HG03565 (cell line): ENCODE measurements around the gene MARCHF3.
"Not testable (repeated sequence)": the region's sequence is repeated elsewhere in the genome, so short reads cannot be mapped to it uniquely, and the experiment has no call there.

ENCODE experiments used
- ATAC-seq: cut with Tn5 transposase; IDR thresholded peaks from one replicate; pipeline ENCODE4 v1.9.1; 2021; ENCODE audit warnings: mild to moderate bottlenecking, moderate library complexity; ENCODE audit not compliant: unreplicated experiment

The MARCHF3 gene

DNA sequence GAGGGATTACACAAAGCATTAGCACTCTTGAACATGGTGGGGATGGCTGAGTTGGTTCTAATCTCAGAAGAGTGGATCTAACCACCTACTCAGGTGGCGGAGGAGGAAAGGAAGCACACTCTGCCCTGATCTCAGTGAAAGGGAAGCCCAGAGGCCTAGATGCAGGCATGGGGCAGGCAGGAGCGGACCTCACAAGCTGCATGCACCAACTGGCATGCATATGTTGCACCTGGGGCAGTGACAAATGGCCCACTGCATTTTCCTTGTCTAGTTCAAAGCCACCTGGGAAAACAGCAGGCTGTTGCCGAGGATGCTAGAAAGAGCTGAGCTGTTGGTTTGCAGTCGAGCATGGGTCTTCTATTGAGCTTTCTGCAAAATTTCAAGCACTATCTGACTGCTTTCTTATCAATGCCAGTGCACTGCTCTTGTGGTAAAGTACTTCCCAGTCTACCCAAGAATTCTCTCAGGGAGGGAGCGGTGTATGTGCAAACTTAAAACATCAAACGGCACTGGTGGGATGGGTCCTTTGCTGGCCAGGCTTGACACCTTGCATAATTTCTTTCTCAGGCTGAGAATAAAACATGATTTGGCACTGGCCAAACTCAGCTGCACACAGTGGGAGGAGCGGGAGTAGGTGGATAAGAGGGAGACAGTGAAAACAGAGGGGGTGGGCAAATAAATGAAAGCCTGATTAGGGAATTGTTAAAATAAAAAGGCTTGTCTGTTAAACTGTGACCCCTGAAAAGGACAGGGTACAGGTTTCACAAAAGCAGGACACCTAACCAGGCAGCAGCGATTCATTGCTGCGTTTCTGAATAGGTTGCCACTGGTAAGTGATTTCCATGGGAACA, 108.9 kb downstream of the MARCHF3 start:
- no peak for ATAC-seq

DNA sequence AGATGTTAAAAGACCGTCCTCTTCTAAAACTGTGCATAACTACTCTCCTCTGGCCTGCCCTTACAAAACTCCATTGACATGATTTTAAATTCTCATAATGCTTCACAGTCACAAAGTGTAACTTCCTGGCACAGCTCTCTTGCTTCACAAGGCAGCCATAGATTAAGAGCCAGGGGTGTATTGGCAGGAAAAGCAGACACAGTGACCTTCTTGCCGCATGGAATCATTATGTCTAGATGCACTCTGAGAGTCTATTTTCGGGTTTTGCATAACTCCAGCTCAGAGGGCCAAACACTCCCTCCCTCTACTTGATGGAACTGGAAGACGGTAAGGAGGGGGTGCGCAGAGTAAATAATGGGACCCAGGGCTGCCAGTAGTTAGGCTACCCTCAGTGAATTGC, 110.1 kb downstream of the MARCHF3 start:
- no peak for ATAC-seq

DNA sequence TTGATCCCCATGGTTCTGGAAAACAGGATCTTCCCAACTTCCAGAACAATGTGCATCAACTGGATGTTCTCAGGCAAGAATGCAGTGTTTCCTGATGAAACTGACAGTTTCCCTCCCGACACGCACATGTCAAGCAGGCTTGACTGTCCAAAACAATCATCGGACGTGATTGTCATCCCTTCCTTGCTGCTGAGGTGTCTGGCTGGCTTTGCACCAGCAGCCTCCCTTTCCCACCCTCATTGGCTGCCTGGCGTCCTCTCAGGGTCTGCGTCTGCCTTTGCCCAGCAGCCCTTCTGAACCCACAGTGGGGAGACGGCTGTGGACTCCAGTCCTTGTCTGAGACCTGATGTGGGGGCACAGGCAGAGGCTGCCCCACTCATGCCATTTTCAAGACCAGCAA, 110.8 kb downstream of the MARCHF3 start:
- no peak for ATAC-seq

DNA sequence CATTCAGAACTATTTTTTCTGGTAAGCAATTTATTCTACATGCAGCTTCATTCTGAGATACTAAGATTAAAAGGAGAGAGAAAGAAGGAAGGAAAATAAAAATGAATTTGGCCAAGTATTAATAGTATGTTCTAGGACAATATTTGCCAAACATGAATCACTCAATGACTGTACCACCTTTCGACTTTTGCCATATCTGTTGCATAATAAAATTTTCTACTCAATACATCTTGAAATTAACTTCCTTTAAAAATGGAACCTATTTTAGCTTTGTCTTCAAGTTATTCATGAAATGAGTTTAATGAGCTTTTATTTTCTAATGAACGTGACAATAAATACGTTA, 111.8 kb downstream of the MARCHF3 start:
- no peak for ATAC-seq

DNA sequence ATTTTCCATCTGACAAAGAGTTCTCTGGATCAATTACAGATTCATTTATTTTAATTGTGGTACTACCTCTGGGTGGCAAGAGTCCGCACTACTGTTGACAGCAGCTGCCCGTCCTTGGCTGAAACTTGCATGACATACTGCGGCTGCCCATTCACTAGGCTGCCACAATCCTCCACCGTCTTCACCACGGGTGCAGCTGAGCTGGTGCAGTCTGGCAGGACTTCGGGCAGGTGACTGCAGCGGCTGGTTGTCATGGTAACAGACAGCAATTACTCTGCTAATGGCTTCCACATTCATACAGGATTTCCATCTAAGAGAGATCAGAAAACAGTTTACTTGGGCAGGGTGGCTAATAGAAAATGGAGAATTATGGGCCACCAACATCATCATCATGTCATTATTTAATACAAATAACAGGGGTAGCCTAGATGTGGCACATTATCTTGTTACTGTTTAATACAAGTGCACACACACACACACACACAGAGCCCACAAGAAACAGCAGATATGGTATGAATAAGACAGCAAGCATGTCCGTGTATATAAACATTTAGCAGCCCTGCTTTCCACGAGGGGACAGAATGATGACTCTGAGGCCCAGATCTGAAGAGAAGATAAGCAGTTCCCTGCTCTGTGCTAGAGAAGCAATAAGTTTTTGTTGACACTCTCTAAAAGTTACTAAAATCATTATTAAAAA, 112.3 kb downstream of the MARCHF3 start:
- no peak for ATAC-seq

DNA sequence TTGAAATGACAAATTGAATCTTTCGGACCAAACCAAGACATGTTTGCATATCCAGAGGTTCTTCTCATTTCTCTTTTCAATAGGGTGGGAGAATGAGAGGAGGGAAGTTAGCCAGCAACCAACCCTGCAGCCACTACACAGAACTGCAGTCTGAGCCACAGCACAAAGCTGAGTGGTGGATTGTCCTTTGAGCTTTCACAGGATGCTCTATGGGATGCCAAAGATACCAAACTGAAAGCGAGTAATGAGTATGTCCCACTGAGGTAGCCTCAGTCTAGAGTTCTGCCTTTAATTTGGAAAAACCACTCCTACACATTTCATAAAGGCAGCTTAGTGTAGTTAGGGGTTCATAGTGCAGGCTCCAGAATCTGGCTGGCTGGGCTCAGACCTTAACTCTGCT, 114.9 kb downstream of the MARCHF3 start:
- no peak for ATAC-seq

DNA sequence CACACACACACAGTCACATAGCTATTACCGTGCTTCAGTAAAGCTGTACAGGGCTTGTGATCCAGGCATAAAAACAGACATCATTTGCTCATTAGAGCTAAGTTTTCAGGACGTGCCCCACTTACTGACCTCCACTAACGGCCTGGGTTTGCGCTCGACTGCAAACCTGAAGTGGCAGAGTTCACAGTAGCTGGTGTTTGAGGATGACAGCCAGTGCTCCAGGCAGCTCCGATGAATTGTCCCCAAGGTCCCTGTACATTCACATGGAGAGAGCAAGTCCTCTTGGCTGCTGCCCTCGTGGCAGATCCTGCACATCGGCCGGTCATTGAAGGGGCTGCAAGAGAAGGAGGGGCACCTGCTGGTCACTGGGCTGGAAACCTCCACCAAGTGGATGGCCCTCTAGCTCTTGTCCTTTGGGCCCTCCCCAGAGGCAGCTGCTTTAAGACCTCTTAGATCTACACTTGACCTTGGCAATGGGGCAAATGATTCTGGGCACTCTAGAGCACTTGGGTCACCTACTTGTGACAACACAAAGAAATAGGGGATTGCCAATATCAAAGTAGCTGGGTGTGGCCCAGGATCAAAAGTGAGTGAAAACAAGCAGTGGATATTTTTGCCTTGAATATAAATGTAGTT, 115.4 kb downstream of the MARCHF3 start:
- ATAC-seq = no peak

DNA sequence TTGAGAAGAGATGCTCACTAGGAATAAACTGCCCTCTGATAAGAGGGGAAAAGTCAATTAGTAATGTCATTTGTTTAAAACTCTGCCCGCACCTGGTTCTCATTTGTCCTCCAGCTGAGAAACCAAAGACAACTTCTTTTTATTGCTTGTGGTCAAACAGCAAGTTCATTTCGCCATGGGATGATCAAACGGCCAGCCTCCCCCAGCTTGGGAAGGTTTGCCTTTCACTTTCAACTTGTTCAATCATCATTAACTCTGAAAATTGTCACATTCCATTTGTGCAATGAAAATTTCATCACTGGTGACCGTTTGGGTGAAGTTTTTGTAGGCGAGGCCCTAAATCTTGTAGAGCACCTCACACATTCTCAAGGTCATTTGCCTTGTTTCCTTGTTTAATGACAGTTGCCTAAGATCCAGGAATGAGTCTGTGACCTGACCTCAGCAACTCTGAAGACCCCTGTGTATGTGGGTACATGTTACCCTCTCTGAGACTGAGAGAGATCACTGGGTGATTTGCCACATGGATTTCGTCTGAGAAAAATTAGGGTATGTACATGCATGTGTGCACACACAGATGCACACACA, 117.7 kb downstream of the MARCHF3 start:
- no peak for ATAC-seq

DNA sequence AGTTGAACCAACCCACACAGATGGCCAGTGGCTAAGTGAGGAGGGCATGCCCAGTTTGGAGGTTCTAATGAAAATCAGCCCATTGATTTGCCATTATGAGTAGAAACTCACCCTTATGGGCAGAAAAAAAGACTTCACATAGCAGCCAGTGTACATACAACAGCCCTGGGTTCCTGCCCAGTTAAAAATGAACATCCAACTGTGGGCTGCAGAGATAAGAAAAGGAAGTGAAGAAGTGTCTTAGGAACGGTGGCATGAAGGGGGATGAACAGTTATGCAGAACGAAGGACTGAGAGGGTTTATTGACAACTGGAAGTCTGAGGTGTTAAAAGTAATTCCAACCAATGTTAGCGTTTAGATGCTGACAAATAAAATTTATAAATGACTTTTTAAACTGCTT, 118.4 kb downstream of the MARCHF3 start:
- no peak for ATAC-seq

DNA sequence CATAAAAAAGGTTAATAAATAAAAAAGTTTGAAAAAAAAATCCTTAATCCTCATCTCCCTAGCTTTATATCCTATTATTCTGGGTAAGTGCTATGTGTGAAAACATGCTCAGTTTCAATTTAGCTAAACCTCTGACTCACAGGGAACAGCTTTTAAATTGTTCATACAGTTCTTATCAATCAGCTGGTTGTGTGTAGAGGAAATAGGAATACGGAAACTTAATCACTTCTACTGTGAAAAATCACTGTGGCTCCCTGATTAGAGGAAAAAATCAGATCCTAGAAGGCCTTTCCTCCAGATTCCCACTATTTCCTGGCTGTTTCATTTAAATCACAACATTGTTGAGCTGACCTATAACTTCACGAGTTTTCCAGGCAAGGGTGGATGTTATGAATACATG, 120.5 kb downstream of the MARCHF3 start:
- no peak for ATAC-seq

DNA sequence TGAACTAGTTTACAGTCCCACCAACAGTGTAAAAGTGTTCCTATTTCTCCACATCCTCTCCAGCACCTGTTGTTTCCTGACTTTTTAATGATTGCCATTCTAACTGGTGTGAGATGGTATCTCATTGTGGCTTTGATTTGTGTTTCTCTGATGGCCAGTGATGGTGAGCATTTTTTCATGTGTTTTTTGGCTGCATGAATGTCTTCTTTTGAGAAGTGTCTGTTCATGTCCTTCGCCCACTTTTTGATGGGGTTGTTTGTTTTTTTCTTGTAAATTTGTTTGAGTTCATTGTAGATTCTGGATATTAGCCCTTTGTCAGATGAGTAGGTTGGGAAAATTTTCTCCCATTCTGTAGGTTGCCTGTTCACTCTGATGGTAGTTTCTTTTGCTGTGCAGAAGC, 126.0 kb downstream of the MARCHF3 start:
- not testable (repeated sequence) for ATAC-seq

DNA sequence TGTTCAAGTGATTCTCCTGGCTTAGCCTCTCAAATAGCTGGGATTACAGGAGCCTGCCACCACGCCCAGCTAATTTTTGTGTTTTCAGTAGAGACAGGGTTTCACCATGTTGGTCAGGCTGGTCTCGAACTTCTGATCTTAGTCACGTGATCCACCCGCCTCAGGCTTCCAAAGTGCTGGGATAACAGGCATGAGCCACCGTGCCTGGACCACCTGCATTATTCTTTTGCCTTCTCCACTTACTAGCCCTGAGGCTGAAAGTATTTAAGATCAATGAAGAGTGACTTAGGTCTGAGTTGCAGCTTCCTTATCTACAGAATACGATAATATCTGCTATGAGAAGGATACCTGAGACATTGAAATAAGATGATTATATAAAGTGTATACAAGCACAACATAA, 129.6 kb downstream of the MARCHF3 start:
- ATAC-seq = no peak

DNA sequence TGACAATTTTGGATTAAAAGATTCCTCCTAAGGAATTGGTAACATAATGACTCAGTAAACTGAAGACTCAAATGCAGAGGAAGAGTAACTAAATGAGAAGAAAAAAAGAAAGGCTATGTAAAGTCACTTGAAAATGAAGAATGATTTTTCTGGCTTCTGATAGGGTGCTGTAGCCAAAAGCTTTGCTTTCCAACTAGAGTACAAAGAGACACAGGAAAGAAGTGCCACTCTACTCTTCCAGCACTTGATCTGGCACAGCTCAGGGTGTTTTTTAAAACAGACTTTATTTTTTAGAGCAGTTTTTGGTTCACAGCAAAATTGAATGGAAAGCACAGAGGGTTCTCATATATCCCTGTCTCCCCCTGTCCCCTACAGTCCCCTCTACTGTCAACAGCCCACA, 130.9 kb downstream of the MARCHF3 start:
- ATAC-seq = no peak

DNA sequence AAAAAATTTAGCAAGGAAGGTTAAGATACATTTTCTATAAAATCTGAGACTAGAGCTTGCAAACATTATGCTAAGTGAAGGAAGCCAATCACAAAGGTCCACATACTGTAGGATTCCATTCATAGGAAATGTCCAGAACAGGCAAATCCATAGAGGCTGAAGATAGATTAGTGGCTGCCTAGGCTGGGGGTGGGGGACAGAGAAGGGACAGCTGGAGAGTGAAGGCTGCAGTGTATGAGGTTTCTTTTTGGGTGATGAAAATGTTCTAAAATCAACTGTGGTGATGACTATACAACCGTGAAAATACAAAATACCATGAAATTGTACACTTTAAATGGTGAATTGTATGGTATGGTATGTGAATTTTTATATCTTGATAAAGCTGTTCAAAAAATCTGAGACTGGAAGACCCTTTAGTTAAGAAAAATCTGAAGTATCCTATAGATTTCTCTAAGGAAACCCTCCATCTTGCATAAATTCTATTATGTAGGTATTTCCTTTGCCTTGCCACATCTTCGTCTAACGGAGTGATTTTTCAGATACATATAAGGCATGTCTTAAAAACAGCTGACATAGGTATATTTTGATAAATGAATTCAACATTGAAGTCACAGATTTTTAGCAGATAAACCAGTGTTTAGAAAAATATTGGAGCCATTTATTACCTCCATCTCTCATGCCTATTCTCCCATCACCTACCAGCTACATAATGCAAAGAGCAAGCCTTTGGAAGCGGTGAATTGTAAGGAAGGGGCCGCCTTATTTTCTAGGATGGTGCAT, 132.3 kb downstream of the MARCHF3 start:
- no peak for ATAC-seq

DNA sequence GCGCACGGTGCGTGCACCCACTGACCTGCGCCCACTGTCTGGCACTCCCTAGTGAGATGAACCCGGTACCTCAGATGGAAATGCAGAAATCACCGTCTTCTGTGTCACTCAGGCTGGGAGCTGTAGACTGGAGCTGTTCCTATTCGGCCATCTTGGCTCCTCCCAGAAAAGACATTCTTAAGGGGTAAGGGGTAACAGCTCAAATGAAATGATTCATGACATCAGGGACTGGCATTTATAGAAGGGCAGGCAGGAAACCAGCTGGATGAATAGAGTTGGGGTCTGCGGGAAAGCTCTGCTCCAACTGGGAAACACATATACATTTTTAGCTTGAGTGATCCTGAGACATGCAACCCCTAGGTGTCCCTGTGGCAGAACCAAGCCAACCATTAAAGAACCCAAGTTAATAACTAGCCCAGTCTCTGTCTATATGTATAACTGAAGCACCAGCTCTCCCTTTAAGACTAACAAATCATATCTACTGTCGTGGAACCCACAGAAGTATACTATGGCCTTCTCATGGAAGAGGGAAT, 134.1 kb downstream of the MARCHF3 start:
- ATAC-seq = no peak

DNA sequence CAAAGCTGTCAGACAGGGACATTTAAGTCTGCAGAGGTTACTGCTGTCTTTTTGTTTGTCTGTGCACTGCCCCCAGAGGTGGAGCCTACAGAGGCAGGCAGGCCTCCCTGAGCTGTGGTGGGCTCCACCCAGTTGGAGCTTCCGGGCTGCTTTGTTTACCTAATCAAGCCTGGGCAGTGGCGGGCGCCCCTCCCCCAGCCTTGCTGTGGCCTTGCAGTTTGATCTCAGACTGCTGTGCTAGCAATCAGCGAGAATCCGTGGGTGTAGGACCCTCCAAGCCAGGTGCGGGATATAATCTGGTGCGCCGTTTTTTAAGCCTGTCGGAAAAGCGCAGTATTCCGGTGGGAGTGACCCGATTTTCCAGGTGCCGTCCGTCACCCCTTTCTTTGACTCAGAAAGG, 134.6 kb downstream of the MARCHF3 start:
- not testable (repeated sequence) for ATAC-seq

DNA sequence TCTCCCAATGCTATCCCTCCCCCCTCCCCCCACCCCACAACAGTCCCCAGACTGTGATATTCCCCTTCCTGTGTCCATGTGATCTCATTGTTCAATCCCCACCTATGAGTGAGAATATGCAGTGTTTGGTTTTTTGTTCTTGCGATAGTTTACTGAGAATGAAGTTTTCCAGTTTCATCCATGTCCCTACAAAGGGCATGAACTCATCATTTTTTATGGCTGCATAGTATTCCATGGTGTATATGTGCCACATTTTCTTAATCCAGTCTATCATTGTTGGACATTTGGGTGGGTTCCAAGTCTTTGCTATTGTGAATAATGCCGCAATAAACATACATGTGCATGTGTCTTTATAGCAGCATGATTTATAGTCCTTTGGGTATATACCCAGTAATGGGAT, 139.9 kb downstream of the MARCHF3 start:
- ATAC-seq = not testable (repeated sequence)

DNA sequence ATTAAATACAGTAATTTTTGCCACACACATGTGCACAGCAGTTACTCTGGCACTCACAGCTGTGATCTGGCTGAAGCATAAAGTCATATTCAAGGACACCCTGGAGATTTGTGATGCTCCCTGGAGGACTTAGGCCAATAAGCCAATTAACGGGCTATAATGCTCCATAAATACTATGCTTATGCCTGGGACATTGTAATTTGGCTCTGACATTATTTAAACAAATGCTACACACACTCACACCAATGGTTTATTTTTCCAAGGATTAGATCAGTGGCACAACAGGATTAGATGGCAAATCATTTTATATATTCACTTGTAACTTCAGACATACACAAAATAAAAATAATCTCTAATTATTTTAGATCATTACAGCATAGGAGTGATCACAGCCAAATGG, 142.2 kb downstream of the MARCHF3 start:
- ATAC-seq = no peak

DNA sequence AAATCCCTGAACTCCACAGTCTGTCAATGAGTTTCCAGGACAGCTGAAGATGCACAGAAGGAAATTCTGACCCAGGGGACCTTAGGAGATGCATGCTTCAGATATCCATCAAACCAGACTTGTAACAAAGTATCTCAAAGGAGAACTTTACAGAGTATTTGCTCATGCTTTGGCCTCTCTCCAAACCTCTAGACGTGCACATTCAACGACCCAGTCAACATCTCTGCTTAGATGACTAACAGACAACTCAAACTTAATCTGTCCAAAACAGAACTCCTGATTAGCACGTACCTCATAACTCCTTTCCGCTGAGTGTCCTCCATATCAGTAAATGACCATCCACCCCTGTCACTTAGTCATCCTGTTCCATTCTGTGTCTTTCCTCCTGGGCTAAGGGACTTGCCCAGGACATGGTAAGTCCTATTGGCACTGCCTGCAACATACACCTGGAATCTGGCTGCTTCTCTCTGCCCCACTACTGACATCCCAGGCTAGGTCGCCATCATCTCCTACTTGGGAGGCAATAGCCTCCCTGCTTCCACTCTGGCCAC, 146.0 kb downstream of the MARCHF3 start:
- ATAC-seq = no peak

DNA sequence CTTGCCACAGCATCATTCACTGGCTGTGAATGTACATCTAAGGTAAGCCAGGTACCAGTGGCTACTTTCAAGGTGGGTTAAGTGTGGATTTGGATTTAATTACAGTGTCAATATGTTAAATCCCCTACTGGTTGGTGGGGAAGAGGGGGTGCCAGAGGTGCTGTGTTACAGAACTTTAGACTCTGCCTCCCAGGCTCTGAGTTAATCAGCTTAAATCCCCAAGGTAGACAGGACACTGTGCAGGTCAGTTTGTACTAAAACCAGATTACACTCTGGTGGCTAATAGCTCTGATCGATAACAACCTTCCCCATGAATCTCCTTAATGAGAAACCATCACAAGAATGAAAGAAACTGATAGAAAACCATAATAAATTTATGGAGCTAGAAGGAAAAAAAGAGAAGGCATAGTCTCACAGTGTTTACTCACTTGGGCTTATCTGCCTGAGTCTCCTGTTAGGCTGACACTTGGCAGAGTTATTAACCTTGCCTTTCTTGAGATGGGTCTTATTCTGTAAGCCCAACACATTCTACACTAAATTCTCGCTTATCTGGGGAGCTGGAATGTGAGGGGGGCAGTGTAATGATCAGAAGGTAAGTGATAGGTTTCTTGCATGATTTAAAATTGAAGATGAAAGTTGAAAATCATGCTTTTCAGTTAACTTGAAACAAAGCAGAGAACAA, 146.7 kb downstream of the MARCHF3 start:
- ATAC-seq = no peak
